ENCODE results near the gene PSMD7.

GRCh38 chr16:74320707-74321106 lies 24.1 kb downstream of the PSMD7 start:
- TF ChIP-seq, protein P1, sequence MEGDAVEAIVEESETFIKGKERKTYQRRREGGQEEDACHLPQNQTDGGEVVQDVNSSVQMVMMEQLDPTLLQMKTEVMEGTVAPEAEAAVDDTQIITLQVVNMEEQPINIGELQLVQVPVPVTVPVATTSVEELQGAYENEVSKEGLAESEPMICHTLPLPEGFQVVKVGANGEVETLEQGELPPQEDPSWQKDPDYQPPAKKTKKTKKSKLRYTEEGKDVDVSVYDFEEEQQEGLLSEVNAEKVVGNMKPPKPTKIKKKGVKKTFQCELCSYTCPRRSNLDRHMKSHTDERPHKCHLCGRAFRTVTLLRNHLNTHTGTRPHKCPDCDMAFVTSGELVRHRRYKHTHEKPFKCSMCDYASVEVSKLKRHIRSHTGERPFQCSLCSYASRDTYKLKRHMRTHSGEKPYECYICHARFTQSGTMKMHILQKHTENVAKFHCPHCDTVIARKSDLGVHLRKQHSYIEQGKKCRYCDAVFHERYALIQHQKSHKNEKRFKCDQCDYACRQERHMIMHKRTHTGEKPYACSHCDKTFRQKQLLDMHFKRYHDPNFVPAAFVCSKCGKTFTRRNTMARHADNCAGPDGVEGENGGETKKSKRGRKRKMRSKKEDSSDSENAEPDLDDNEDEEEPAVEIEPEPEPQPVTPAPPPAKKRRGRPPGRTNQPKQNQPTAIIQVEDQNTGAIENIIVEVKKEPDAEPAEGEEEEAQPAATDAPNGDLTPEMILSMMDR (IDR thresholded peaks at IDR 0.05; ENCODE audit: low read length), result no peak
- TF ChIP-seq EZH2 (optimal IDR thresholded peaks at IDR 0.05; ENCODE audit: low read depth, low read length), result no peak
